GM19324 (cell line): ENCODE measurements around the gene ZC3H12D.
"Not testable (repeated sequence)": the region's sequence is repeated elsewhere in the genome, so short reads cannot be mapped to it uniquely, and the experiment has no call there.

Experiments used
- ATAC-seq: cut with Tn5 transposase; IDR thresholded peaks from one replicate; pipeline ENCODE4 v1.9.1; 2021; ENCODE audit warnings: mild to moderate bottlenecking, moderate library complexity; ENCODE audit not compliant: unreplicated experiment, low FRiP score

The ZC3H12D gene

DNA sequence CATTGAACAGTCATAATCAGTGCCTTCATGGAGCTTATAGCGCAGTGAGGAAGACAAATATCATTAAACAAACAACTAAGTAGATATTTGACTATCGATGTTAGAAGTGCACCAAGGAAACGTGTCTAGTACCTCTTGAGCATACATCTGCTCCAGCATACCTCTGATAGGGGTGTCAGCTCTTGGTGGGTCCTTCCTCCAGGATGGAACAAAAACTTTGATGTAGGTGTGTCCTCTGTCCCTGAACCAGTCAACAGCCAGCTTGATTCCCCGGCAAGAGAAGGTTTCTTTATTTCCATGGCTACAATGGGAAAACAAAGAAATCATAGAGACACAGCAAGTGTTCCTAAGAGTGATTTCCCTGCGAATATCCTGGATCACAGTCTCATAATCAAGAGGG lies 23.1 kb downstream of the ZC3H12D start:
- no peak for ATAC-seq

DNA sequence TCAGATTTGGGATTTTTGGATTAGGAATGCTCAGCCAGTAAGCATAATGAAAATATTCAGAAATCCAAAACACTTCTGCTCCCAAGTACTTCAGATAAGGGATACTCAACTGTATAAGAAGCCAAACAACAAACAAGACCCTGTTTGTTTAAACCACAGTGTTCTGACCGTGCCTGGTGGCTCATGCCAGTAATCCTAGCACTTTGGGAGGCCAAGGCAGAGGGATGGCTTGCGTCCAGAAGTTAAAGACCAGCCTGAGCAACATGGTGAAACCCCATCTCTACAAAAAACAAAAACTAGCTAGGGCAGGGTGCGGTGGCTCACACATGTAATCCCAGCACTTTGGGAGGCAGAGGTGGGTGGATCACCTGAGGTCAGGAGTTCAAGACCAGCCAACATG lies 24.6 kb downstream of the ZC3H12D start:
- not testable (repeated sequence) for ATAC-seq

DNA sequence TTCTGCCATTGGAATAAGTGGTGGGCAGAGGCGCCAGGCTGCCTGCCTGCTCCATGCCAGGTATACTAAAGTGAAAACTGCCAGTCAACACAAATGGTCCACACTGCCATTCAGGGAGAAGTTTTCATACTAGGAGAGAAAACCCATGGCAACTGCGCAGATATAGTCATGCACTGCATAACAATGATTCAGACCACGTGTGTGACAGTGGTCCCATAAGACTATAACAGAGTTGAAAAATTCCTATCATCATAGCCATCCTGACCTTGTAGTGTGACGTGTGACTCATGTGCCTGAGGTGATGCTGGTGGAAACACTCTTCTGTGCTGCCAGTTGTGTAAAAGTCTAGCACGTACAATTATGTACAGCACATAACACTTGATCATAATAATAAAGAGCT lies 25.1 kb downstream of the ZC3H12D start:
- ATAC-seq, result no peak

DNA sequence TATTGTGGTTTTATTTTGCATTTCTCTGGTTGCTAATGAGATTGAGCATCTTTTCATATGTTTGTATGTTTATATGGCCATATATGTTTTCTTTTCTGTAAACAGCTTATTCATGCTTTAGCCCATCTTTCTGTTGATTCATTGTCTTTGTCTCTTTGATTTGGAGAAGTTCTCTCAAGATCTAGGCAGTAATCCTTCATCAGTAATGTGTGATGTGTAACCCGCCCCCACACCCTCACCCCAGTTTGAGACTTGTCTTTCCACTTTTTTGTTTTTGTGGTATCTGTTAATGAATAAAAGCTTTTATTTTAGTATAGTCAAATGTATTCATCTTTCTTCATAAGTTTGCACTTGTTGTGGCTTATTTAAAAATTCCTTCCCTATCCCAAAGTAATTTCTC lies 26.0 kb downstream of the ZC3H12D start:
- no peak for ATAC-seq

DNA sequence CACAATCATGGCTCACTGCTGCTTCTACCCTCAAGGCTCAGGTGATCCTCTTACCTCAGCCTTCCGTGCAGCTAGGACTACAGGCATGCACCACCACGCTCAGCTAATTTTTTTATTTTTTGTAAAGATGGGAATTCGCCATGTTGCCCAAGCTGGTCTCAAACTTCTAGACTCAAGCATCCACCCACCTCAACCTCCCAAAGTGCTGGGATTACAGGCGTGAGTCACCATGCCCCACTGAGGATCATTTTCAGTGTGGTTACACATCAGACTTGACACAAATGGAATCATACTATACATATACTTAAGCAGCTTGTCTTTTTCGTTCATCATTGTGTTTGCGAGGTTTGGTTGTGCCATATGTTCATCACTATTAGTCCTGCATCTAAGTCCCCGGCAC lies 26.6 kb downstream of the ZC3H12D start:
- no peak for ATAC-seq

DNA sequence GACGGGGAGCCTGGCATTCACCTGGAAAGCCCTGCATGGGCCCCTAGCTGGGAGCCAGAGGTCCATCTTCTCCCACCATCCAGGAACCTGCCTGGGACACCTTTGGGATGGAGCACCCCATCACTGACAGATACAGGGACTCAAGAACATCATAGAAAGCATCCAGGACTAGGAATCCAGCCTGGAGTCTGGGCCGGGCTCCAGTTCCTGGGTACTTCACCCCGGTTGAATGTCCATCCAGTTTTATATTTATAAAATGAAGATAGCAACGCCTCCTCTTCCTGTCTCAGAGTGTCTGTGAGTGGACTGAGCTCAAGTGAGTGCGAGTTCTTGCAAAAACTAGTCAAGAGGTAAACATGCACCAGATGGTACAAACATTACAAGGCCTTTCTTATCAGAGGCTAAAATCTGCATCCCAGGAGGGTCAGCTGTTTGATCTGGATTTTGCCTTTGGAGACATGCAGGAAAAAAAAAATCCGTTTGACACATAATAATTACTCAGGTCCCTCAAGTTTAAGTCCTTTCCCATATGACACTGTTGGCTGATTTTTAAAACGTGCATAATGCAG lies 27.4 kb downstream of the ZC3H12D start:
- no peak for ATAC-seq

DNA sequence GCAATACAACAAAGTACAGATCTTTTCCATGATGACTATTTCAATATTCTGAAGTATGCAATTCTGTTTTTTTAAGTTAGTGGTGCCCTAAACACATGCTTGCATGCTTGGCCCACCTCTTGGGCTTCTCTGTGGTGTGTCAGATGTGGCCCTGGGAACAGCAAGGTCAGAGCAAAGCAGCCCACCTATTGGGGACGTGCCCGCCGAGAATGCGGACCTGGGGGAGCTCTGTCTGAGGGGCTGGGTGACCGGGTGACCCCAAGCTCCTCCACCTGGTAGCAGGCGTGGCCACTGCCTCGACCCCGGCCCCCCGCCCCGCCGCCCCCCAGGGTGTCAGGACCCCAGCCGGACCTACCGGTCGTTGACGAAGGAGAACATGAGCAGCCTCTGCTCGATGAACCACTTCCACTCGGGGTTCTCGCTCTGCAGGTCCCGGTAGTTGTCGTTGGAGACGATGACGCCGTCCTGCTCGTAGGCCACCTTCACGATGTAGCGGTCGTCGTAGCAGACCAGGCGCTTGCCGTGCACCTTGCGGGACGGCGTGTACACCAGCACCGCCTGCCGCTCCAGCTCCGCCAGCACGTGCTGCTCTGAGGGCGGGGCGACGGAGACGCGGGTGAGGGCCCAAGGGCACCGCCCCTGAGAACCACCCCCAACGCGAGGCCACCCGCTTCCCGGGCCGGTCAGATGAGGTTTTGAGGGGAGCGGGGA lies 28.3 kb downstream of the ZC3H12D start:
- ATAC-seq, result no peak

DNA sequence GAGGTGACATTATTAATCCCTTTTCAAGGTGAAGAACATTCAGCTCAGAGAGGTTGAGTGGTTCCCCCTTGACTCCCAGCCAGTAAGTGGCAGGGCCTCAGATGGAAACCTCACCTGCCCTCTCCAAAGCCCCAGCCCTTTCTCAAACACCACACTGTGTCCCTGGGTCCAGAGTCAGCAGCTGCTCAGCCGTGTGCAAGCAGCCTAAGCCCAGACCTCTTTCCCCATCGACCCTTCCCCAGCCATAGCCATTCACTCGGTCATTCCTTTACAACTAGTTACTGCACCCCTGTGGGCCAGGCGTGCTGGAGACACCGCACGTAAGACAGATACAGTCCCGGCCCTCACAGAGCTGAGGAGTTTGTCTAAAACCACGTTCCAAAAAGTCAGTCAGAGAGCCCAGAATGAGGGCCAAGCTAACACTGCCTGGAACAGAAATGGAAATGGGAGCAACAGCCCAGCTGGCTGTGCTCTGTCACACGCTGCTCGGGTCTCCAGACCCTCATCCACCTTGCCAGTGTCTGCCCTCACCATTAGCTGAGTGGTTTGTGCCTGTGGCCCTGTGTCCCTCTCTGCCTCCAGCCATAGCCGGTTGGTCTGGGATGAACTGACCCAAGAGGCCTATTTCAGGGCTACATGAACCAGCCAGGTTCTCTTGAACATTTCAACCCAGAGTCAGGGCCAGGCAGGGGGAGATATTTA lies 29.6 kb downstream of the ZC3H12D start:
- no peak for ATAC-seq

DNA sequence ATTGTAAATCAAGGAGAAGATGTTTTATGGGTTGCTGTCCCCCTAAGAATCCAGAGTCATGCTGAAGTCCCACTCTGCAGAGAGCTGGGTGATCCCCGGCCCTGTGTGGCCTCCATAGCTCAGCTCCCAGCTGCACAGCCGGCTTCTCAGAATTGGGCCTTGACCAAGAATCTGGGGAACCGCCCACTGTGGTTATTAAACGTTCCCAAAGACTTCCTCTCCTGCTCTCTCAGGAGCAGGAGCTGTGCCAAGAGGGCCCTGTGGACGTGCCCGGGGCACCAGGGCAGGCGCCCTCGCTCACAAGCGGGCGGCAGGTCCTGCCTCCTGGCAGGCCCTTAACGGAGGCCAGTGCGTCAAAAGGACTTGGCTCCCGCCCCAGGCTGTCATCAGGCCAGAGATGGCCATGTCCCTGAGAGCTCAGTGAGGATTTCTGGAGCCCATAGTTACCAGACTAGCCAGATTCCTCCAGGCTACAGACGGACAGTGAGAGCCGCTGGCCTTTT lies 30.4 kb downstream of the ZC3H12D start:
- no peak for ATAC-seq

DNA sequence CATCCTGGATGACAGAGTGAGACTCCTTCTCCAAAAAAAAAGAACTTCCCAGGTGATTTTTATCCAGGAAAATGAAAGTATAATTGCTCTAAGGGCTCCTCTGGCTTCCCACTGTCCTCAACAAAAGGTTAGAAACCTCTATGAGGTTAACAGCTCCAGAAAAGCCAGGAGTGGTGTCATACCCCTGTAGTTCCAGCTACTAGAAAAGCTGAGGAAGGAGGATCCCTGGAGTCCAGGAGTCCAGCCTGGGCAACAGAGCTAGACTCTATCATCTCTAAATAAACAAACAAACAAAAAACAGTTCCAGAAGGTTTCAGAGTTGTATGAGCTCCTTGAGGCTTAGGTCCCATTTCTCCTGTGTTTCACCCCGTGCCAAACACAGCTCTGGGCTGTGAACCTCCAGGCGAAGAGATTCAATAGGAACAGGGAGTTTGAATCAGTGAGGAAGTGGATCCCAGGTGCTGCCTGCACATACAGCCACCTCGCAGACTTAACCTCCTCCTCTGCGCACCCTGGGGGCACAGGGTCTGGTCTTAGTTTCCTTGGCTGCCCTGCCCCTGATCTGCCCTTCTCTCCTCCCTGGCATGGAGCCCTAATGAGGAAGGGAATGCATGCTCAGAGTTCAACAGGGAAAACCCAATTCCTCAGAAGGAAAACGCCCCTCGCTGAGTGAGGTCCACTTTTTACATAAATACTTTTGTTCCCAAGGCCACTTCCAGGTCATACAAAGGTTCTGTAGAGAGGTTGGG lies 31.0 kb downstream of the ZC3H12D start:
- no peak for ATAC-seq

DNA sequence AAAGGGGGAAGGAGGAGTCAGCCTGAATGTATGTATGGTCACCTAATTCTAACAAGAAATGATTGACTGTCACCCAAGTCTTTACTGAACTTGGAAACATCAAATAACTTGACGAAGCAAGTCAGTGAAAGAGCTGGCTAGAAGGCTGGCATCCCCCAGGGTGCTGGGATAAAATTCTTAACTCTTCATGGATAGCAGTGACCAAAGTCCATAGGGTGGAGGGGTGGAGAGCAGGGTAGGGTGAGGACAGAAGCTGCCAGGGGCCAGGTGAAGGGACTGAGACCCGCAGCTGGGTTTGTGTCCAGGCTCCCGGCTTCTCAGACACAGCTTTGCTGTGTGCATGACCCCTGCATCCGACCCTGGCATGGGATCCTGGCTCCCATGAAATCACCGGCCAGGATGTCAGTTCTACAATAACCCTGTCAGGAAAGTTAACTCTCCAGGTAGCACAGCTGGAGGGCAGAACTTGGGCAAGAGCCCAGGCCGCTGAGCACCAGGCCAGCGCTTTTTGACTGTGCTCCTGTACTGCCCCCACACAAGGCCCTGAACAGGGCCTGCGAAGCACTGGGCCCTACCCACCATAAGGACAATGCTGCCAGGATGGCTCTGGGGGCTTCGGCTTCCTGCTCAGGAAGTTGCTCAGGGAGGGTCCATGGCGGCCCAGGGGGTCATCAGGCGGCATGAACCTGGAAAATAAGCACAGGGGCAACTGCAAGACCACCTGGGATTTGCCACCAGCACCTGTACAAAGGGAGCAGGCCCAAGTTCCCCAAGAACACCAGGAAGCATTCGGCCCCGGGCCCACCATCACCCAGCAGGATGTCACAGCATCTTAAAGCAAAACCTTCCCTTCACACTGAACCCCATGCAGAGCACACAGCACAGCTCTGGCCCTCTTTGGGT lies 32.5 kb downstream of the ZC3H12D start:
- ATAC-seq, result no peak

DNA sequence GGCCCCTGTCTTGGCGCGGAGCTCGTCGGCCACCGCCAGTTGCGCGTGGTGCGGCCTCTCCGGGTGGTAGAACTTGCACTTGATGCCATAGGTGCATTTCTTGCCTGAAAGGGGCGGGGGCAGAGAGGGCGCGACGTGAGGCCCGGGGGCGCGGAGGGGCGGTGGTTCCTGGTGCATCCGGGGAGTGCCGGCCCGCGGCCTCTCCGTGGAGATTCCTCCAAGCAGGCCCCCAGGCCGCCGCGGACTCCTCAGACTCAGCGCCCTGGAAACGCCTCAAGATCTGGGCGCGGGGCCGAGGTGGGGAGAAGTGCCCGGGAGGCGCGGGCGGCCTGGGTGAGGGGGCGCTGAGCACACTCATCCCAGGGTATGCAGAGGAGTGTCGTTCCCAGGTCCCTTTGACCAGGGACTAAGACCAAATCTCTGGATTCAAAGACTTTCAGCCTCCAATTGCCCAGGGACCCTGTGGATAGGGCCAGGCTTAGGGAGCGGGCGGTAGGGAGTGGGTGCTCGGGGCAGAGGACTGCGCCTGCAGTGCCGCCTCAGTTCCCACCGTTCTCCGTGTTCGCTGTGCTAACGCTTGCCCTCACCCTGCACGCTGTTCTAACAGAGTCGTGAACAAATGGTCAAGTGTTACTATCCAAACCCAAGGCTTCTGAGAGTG lies 33.3 kb downstream of the ZC3H12D start:
- ATAC-seq, result no peak

DNA sequence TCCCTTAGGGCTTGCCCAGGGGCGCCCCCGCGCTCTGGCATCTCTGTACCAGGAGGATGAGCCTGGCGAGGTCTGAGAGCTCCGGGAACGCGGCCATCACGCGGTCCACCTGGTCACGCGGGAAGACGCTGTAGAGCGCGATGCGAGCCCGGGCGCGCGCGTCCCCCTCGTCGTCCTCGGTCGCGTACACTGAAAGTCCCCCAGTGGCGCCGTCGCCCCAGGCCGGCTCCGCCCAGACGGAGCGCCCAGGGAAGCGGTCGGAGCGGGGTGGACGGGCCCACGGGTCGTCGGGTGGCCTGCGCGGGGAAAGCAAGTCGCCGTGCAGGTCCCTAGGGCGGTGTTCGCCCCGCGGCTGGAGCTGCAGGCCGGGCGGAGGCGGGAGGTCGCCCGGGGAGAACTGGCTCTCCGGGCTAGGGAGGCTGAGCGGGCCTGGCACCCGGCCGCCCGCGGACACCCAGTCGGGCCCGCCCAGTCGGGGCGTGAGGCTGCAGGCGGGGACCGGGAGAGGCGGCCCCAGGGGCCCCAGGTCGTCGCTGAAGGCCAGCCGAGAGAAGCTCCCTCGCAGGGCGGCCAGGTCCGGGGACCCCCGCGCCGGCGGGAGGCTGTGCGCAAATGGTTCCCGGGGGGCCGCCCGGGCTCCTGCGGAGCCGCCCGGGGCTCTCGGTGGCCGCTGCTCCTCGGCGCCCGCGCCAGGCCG lies 34.0 kb downstream of the ZC3H12D start:
- ATAC-seq, result no peak

DNA sequence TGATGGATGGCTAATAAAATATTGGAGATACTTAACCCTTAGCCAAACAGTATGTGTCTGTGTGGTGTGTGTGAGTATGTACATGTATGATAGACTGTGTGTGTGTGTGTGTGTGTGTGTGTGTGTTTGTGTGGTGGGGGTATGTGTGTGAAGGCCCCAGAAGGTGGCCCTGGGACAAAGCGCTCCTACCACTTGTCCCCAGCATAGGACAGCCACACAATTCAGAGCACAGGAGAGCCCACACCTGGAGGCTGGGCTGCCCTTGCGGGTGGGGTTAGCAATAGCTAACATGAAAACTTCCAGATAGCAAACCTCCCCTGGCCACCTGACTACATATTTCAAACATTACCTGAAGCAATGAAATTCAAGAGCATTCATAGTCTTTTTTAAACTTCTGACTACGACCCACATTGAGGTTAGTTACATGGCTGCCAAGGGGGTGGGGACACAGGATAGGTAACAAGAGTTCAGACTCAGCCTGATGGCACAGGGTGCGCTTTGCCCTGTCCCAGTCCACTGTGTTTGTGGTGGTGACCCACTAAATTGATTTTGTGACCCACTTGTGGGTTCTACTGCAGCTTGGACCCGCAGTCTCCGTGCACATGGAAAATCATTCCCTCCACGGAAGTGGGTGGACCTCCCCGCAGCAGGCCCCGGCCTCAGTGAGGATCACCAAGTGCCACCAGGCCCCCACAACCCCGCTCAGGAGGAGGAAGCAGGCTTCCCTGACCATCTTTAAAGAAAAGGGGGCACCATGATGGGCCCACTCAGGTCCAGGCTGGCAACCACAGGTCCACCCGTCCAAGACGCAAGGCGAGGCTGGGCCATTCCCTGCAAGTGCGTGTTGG lies 34.8 kb downstream of the ZC3H12D start:
- no peak for ATAC-seq

DNA sequence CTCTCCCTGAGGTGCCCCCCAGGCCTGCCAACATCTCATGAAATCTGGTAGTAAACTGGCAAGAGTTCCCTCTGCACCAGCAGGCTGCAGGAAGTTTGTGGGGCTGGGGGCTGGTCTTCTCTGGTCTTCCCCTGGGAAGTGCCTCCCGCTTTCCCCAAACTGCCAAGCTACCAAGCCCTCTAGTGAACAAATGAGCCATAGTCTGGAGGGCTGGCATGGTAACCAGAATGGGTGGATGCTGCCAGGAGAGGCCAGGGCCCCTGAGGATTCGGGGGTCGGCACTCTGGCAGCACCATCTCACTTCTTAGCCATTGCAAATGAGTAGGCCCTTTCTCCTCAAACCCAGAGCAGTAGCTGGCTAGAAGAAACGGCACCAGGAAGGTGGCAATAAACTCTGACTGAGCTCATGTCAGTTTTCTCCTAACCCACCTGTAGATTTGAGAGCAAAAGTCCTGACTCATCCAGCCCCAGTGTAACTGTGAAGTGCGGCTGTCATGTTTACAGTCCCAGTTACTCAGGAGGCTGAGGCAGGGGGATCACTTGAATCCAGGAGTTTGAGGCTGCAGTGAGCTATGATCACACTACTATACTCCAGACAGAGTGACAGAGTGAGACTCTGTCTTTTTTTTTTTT lies 35.9 kb downstream of the ZC3H12D start:
- no peak for ATAC-seq

DNA sequence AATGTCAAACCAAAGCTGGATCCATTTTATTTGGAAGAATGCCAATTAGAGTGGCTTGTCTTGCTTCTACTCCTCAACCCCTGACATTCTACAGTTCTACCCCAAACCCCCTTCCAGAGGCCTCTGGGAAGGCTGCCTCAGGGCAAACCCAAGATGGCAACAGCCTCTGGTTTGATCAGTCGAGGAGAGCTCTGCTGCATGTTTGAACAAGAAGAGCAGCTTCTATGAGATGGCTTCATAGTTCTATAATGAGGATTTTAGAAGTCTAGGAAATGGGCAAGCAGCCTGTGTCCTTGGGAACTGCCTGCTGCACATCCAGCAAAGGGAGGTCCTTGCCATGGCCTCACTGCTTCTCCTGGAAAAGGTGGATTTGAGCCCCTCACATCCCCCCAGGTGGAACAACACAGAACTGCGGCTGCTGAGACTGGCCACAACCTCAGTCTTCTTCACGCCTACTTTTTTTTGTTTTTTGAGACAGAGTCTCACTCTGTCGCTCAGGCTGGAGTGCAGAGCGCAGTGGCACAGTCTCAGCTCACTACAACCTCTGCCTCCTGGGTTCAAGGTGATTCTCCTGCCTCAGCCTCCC lies 37.9 kb downstream of the ZC3H12D start:
- ATAC-seq, result no peak

DNA sequence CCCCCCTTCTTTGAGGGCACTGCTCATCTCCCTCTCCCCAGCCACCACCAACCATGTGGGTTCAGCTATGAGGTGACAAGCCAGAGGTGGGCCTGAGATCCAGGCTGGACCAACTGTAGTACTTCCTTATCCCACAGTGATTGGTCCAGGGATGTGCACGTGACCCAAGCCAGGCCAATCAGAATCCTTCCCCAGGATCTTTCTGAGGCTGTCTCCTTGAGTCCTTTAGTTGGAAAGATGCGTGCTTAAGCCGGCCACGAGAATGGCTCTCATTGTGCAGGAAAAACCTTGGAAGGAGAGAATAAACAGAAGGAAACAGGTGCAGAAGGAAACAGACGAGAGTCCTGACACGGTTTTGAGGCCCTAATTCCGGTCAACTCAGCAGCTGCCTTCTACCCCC lies 39.2 kb downstream of the ZC3H12D start:
- no peak for ATAC-seq
